ENCODE results near the gene SHB.

- TF ChIP-seq, protein P1, sequence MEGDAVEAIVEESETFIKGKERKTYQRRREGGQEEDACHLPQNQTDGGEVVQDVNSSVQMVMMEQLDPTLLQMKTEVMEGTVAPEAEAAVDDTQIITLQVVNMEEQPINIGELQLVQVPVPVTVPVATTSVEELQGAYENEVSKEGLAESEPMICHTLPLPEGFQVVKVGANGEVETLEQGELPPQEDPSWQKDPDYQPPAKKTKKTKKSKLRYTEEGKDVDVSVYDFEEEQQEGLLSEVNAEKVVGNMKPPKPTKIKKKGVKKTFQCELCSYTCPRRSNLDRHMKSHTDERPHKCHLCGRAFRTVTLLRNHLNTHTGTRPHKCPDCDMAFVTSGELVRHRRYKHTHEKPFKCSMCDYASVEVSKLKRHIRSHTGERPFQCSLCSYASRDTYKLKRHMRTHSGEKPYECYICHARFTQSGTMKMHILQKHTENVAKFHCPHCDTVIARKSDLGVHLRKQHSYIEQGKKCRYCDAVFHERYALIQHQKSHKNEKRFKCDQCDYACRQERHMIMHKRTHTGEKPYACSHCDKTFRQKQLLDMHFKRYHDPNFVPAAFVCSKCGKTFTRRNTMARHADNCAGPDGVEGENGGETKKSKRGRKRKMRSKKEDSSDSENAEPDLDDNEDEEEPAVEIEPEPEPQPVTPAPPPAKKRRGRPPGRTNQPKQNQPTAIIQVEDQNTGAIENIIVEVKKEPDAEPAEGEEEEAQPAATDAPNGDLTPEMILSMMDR (IDR thresholded peaks at IDR 0.05): peak; percentile 46 to 70 (median 64)
- TF ChIP-seq POLR2A (IDR thresholded peaks at IDR 0.05): peak; percentile 58
Observed at GRCh38 chr9:38017149-38017884, 51.7 kb downstream of the SHB start.
